Mesothelial cell of epicardium (in vitro differentiated cells): ENCODE measurements around the gene CTDSPL. TPM values are rescaled to one million over a fixed set of nuclear protein-coding genes. Genes with fewer than 3 reads are reported as not detected.
"Not testable (repeated sequence)": the region's sequence is repeated elsewhere in the genome, so short reads cannot be mapped to it uniquely, and the experiment has no call there.

Experiments
- DNase-seq, 2 experiments: peaks; one replicate each; pipeline ENCODE4 v3.0.0; 2021; ENCODE audit warnings: low spot score in 2 of 2; ENCODE audit not compliant: unreplicated experiment in 2 of 2
- H3K27ac Mint-ChIP-seq: 2 replicates; pipeline ENCODE4 v1.8.0; 2021; ENCODE audit warnings: mixed read lengths
- H3K27me3 Mint-ChIP-seq: 2 replicates; pipeline ENCODE4 v1.8.0; 2021; ENCODE audit warnings: low read depth, mixed read lengths
- H3K36me3 Mint-ChIP-seq: 2 replicates; pipeline ENCODE4 v1.8.0; 2021; ENCODE audit warnings: mixed read lengths
- H3K4me1 Mint-ChIP-seq: 2 replicates; pipeline ENCODE4 v1.8.0; 2021; ENCODE audit warnings: mixed read lengths
- H3K4me3 Mint-ChIP-seq: 2 replicates; pipeline ENCODE4 v1.8.0; 2021; ENCODE audit warnings: mild to moderate bottlenecking, moderate library complexity, mixed read lengths
- H3K9me3 Mint-ChIP-seq: 2 replicates; pipeline ENCODE4 v1.8.0; 2021; ENCODE audit warnings: mixed read lengths
- total RNA-seq: library from RNA; stranded (reverse); gene quantifications from 3 replicates; pipeline ENCODE4 v1.2.1, GENCODE V29; 2021
- TF ChIP-seq, protein P1 (sequence below): fragments of 200-600 bp; sonication (generic); IDR thresholded peaks from one replicate; pipeline ENCODE4 v1.5.0; 2021; ENCODE audit warnings: antibody characterized with exemption; ENCODE audit not compliant: unreplicated experiment

The CTDSPL gene
- total RNA-seq, 1 donor from 2014 or later, result 29.9 TPM

DNA sequence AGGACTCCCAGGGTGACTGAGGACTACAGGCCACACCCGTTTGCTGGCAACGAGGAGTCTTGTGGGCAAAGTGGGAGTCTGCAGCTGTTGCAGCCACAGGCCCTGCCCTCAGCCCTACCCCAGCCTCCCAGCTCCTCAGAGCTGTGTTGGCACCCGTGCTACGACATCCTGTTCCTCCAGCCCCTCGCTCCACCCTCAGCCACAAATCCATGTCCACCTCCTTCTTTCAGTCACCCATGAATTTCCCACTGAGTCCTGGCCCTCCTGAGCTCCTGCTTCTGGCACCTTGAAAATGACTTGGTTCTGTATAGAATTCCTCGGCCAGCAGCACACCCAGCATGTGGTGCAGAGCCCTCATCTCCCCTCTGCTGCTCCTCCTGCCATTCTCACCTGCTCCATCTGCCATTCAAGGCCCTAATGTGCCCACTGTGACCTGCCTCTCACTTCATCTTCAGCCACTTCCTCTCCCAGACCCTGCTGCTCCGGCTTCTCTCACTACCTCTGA, 108.0 kb downstream of the CTDSPL start:
- Mint-ChIP-seq H3K4me3 (no peak overlapping the region), H3K27ac (no peak overlapping the region), H3K27me3 (no peaks in the 10 kb centered on the region), H3K9me3 (no peaks in the 10 kb centered on the region), H3K36me3 (peaks cover 14% of the 10 kb centered on the region), H3K4me1 (no peaks in the 10 kb centered on the region)
- TF ChIP-seq, protein P1, sequence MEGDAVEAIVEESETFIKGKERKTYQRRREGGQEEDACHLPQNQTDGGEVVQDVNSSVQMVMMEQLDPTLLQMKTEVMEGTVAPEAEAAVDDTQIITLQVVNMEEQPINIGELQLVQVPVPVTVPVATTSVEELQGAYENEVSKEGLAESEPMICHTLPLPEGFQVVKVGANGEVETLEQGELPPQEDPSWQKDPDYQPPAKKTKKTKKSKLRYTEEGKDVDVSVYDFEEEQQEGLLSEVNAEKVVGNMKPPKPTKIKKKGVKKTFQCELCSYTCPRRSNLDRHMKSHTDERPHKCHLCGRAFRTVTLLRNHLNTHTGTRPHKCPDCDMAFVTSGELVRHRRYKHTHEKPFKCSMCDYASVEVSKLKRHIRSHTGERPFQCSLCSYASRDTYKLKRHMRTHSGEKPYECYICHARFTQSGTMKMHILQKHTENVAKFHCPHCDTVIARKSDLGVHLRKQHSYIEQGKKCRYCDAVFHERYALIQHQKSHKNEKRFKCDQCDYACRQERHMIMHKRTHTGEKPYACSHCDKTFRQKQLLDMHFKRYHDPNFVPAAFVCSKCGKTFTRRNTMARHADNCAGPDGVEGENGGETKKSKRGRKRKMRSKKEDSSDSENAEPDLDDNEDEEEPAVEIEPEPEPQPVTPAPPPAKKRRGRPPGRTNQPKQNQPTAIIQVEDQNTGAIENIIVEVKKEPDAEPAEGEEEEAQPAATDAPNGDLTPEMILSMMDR, result no peak
- no peak for DNase-seq

DNA sequence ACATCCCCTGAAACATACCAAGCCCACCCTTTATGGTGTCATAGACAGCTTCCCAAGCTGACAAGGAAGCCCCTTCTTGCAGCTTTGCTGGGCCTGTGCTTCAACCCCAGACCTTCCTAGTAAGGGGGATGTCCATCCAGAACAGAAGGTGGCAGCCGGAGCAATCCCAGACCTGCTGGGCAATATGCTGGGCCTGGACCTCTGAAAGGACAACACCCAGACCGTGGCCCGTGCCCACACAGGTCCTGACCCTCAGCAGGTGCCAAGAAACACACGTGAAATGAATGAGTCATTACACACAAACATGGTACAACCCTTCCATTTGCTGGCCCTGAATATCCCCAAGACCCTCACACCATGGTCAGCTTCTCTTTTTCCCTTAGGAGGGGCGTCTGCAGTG, 109.1 kb downstream of the CTDSPL start:
- DNase-seq, result no peak
- Mint-ChIP-seq H3K9me3 (no peaks in the 10 kb centered on the region), H3K36me3 (peaks cover 16% of the 10 kb centered on the region), H3K27me3 (no peaks in the 10 kb centered on the region), H3K4me3 (no peak overlapping the region), H3K27ac (no peak overlapping the region), H3K4me1 (no peaks in the 10 kb centered on the region)
- TF ChIP-seq, protein P1, result no peak

DNA sequence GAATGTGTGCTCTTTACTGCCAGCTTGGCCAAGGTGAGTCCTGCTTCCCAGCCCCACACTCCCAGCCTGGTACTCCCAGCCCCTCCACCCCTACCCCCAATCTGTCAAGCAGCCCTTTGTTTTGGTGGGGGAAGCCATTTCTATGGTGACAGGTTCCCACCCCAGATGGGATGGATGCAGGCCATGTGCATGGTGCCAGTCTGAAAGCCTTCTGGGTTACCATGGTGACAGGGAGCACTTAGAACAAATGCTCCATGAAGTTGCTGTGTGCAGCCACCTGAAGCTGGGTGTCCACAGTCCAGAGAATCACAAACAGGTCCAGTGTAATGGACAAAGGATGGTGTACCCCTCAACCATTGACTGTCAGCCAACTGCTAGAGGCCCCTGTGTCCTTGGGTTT, 109.8 kb downstream of the CTDSPL start:
- H3K4me1 Mint-ChIP-seq, result no peaks in the 10 kb centered on the region
- H3K27ac Mint-ChIP-seq, result no peak overlapping the region
- peaks cover 18% of the 10 kb centered on the region for H3K36me3 Mint-ChIP-seq
- no peaks in the 10 kb centered on the region for H3K27me3 Mint-ChIP-seq
- no peak overlapping the region for H3K4me3 Mint-ChIP-seq
- DNase-seq, result no peak
- H3K9me3 Mint-ChIP-seq, result no peaks in the 10 kb centered on the region
- TF ChIP-seq, protein P1, result no peak

DNA sequence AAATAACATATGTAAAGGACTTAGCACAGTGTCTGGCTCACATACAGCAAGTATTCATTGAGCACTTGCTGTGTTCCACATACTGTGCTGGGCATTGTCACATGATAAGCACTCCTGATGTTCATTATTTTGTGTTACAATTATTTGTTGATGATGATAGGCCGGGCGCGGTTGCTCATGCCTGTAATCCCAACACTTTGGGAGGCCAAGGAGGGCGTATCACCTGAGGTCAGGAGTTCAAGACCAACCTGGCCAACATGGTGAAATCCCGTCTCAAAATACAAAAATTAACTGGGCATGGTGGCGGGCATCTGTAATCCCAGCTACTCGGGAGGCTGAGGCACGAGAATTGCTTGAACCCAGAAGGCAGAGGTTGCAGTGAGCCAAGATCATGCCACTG, 110.4 kb downstream of the CTDSPL start:
- not testable (repeated sequence) for H3K27me3 Mint-ChIP-seq, H3K4me1 Mint-ChIP-seq, H3K27ac Mint-ChIP-seq, H3K4me3 Mint-ChIP-seq, DNase-seq, H3K9me3 Mint-ChIP-seq
- H3K36me3 Mint-ChIP-seq, result peaks cover 22% of the 10 kb centered on the region

DNA sequence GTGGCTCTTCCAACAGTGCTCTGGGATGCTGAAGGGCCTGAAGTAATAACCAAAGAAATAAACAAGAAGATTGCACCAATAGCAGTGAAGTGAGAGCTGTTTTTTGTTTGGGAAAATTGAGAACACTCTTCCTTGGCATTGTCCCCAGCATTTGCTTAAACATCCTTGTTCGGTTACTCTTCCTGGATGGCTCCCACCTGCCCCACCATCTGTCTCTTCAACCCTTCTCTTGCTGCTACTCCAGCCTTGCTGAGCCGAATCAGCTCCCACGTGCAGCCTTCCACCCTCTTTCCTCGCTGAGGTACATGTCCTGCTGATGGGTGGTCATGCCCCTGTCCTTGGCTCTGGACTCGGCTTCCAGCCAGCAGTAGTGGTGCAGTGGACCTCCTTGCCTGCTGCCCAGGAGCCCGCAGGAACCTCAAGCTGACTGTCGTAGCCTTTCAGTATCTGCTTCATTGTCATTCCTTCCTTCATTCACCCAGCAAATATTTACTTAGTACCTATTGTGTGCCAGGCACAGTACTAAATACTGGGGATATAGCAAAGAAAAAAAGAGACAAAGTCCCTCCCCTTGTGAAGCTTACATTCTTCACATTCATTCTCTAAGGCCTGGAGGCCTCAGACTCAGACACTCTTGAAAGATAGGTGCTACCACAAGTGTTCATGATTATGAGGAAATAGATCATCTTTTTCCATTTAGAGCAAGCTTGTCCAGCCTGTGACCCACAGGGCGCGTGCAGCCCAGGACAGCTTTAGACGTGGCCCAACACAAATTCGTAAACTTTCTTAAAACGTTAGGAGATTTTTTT, 111.8 kb downstream of the CTDSPL start:
- H3K4me3 Mint-ChIP-seq, result no peak overlapping the region
- no peaks in the 10 kb centered on the region for H3K4me1 Mint-ChIP-seq
- H3K27ac Mint-ChIP-seq, result no peak overlapping the region
- TF ChIP-seq, protein P1, result no peak
- no peak for DNase-seq
- no peaks in the 10 kb centered on the region for H3K27me3 Mint-ChIP-seq
- no peaks in the 10 kb centered on the region for H3K9me3 Mint-ChIP-seq
- peaks cover 25% of the 10 kb centered on the region for H3K36me3 Mint-ChIP-seq

DNA sequence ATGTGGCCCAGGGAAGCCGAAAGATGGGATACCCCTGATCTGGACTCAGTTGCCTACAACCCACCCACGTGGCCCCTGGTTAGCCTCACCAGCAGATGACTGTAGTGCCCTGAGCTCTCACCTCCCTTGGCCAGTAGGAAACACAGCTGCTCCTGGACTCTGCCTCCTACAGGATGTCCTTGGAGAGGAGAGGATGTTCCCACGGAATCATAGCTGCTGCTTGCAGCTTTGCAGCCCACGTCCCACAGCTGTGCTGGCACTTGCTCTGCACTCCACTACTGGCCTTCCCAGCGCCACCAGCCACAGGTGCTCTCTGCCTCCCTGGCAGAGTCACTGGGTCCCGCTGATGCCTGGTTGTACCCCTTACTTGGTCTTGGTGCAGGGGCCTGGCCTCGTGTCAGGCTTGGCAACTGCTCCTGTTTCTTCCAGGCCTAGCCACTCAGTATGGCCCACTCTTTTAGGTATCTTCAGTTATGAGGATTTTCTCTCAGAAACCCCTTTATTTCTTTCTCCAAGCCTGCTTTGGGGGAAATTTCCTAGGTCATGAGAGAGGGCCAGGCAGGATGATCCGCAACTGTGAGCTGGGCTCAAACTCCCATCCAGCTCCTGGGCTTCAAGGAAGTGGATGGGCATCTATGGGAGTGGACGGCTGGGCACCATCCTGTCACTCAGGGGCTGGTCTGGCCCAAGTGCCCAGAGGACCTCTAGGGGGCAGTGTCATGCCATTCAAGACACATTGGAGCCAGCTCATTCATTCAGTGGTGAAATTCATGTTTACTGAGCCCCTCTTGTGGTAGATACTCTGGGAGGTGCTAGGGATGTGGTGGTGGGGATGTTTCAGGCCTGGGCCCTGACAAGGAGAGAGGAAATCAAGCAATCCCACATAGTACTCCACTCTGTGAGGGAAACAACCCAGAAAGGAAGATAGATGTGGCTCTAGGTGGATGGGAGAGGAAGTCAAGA, 112.7 kb downstream of the CTDSPL start:
- peak in 1 of 2 experiments; percentile 56 for DNase-seq

More for the DNA sequence above, 112.7 kb downstream of the CTDSPL start:
- Mint-ChIP-seq H3K27me3 (no peaks in the 10 kb centered on the region), H3K9me3 (no peaks in the 10 kb centered on the region), H3K27ac (no peak overlapping the region), H3K36me3 (peaks cover 25% of the 10 kb centered on the region), H3K4me1 (no peaks in the 10 kb centered on the region), H3K4me3 (no peak overlapping the region)
- TF ChIP-seq, protein P1, result peak; percentile 63
